Stimulated activated CD8-positive, alpha-beta memory T cell treated with anti-CD3 and anti-CD28 coated beads, Interleukin-7, amount 100 ng/mL, for 24 hours (primary cell): ENCODE measurements around the gene C1QTNF3.
"Not testable (repeated sequence)": the region's sequence is repeated elsewhere in the genome, so short reads cannot be mapped to it uniquely, and the experiment has no call there.

ENCODE experiments used
- DNase-seq: peaks from one replicate; pipeline ENCODE4 v3.0.0-alpha.2; 2020; ENCODE audit warnings: low read depth

C1QTNF3 gene, protein sequence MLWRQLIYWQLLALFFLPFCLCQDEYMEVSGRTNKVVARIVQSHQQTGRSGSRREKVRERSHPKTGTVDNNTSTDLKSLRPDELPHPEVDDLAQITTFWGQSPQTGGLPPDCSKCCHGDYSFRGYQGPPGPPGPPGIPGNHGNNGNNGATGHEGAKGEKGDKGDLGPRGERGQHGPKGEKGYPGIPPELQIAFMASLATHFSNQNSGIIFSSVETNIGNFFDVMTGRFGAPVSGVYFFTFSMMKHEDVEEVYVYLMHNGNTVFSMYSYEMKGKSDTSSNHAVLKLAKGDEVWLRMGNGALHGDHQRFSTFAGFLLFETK

GRCh38 chr5:34043099-34043876 lies at the start of gene C1QTNF3:
C1QTNF3 (minus strand) TSS chr5:34043213; CDS start chr5:34043125, 88 bp downstream.
- DNase-seq = no peak

GRCh38 chr5:34091039-34091438 lies 48.0 kb upstream of the C1QTNF3 start:
- not testable (repeated sequence) for DNase-seq

DNA sequence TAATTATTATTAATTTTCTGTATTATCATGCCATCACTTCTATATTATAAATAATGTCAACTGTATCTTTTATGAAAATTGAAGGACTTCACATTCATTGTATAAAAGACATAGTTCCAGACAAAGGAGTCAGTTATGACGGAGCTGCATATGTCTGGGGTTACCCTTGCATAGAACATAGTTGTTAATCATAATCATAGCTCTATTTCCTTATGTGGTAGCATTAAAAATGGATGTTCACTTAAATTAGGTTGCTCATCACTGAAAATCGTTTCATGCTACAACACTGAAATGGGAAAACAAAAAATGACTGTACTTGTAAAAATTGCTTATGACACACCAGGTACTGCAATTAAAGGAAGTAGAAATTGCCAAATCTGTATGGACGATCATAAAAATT lies 46.8 kb upstream of the C1QTNF3 start:
- DNase-seq = not testable (repeated sequence)

- DNase-seq = not testable (repeated sequence)
These were observed 44.7 kb upstream of the C1QTNF3 start for GRCh38 chr5:34087728-34088127.

GRCh38 chr5:34083898-34084297 lies 40.9 kb upstream of the C1QTNF3 start:
- not testable (repeated sequence) for DNase-seq

- DNase-seq = not testable (repeated sequence)
These were observed 36.5 kb upstream of the C1QTNF3 start for GRCh38 chr5:34079505-34079904.

DNA sequence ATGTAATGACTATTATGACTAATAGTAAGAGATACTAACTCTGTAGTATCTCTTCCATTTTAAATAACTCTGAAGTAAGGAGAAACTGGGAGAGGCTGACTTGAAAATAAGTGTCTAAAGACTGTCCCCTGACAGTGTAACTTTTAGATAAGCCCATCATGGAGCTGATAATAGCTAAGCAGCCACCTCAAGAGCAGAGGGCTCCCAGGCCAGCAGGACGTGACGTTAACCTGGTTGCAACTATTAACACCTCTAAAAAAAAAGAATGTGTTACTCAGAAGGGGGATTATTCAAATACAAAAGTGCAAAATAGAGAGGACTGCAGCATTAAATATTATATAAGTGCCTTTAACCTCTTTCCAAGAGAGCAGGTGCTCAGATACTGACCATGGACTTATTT lies 34.6 kb upstream of the C1QTNF3 start:
- DNase-seq = not testable (repeated sequence)

DNA sequence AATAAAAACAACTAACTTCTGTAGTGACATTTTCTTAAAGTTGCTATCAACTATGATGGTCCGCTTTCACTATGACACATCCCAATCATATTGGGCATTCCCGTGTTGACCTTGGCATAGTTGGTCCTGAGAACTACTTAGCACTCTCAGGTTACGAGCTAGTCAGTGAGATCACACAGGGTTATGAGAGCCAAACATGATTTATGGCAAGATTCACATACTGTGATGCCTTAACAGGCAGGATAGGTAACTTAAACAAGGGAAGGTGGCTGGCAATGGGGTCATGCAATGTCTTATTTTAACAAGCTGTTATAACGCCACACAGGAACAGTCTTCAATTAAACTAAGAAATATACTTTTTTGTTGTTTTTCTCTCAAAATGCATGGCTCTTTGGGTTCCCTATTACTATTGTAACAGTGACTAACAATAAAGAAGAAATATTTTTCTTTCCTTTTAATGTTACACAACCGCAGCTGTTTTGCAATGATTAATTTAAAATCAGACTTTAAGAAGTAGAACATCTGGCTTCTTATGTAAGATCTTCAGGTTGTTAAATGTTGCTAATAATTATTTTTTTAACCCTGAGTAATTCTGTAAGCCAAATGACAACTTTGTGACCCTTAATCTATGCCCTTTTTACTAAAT lies 33.8 kb upstream of the C1QTNF3 start:
- DNase-seq = not testable (repeated sequence)

DNA sequence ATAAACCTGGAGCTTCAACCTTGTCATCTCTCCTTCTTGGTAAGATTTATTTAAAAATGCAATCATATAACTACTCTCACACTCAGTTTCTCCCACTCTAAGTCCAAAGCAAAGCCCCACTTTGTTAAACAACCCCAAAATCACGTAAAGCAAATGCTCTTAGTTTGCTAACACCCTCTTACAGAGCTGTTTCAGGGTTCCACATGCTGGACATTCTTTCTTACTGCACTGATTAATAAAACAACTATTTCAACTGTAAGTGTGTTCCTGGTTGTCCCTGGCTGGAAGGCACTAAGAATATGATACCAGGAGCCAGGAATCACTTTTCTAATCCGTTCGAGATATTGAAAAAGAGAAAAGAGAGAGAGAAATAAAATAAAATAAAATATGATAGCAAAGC lies 31.5 kb upstream of the C1QTNF3 start:
- not testable (repeated sequence) for DNase-seq

DNA sequence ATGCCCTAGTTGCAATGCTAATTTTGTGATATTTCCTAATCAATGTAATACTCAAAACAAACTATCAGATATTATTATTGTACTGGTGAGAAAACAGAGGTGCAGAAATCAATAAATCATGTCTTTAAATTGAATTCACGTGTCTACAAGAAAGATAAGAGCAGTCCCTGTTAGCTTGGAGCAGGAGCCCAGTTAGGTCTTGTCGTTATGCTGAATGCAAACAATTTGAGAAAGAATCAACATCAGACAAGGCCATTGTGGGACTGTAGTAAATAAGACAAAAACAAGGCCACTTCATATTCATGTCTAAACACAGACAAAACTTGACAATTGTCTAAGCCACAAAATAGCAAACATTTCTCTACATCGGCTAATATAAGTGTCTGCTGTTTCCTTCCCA lies 31.1 kb upstream of the C1QTNF3 start:
- not testable (repeated sequence) for DNase-seq

DNA sequence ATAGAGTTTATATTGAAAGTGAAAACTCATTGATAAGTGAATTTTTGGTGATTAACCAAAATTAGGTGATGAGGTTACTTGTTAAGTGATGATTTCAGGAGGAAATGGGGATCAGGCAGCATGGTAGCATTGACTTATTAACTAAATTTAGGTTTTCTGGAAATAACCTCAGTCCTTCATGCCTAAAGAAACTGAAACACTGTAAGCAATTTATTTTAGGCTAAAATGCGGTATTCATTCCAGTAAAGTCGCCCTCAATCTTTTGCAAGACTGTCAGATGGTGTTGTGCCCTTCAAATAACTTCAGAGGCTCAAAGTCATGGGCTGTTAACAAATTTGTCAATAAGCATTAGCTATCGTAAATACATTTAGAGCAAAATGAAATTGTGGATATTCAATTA lies 27.6 kb upstream of the C1QTNF3 start:
- not testable (repeated sequence) for DNase-seq

DNA sequence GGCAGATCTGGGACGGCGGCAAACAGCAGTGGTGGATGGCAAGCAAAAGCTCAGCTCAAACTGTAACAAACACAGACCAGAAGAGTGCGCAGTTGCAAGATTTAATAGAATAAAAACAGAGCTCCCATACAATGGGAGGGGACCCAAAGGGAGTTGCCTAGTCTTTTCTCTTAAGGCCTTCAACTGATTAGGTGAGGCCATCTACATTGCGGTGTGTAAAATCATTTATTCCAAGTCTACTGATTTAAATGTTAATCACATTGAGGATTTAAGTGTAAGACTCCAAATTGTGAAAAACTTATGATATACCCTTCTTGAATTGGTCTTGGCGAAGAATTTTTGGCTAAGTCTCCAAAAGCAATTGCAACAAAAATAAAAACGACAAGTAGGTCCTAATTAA lies 21.6 kb upstream of the C1QTNF3 start:
- DNase-seq = no peak

- DNase-seq = no peak
These were observed 19.4 kb upstream of the C1QTNF3 start for GRCh38 chr5:34062419-34062818.

GRCh38 chr5:34061993-34062392 lies 19.0 kb upstream of the C1QTNF3 start:
- no peak for DNase-seq

- no peak for DNase-seq
These were observed 17.0 kb upstream of the C1QTNF3 start for GRCh38 chr5:34059977-34060376.

DNA sequence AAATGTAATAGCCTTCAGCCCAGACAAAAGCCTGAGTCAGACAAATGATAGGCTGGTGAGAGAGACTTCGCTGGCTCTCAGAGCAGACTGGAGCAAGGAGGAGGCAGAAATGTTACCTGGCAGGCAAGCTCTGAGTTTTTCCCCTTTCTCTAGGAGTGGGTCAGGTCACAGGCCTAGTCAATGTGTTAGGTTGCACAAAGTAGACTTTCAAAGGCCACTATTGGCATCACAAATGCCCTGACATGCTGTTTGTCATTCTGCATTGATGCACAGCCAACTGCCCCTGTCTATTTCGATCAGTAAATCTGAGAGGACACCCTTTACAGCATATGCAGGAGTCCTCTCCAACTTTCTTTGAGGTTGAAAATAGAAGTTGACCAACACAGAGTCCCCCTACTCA lies 15.5 kb upstream of the C1QTNF3 start:
- DNase-seq = no peak

DNA sequence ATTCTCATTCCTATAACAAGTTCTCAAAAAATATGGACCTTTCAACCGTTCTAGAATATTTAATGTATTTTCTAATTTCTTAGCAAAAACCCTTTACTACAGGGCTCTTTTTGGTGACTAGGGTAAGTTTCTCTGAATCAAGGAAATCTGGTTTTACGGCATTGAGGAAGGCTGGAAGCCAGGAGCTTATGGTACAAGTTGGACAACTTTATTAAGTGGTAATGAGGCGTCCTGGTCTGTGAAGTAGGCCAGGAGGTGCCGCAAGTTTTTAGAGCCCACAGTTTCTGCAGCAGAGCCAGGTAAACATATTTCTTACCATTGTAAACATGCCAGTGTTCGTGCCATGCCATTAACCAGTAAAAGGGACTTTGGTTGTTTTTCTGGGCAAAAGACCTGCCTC lies 14.6 kb upstream of the C1QTNF3 start:
- no peak for DNase-seq

DNA sequence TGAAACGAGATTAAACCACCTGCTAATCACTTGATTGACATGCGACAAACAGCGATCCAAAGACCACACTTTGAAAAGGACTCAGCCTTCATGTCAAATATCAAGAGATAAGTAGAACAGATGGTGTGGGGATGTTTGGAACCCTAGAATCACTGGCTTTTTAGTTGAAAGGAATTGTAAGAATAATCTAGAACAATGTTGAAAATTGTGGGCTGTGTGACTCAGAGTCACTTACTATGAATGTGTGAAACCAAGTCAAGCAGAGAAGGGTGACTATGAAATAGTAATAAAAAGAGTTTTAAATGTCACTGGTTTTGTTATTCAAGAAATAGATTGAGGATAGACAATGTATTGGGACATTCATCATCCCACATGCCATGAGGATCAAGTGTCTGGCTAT lies 14.1 kb upstream of the C1QTNF3 start:
- no peak for DNase-seq

DNA sequence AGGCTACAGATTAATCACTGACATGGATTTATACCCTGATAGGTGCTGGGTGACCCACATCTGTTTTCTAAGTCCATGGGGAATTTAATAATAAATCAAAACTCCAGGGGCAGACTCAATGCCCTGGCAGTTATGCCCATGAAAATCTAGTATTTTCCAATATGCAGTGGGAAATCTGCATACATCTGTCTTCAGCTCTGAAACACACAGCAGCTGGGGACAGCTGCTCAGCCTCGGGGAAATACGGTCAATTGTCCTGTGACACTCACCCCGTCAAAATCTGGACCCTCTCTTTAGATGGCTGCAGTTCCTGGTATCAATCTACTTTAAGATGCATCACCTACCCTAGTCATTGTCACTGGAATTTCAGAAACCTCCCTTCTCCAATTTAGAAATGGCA lies 12.7 kb upstream of the C1QTNF3 start:
- no peak for DNase-seq

DNA sequence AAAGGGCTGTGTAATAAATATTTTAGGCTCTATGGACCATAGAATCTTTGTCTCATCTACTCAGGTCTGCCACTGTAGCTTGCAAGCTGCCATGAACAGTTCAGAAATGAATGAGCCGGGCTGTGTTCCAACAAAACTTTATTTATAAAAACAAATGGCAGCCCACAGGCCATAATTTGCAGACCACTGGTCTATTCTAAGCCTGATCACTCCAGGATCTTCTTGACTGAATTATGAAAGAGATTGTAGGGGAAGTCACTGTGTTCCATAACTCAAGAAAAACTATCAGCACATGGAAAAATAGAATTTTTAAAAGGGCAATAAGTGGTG lies 11.4 kb upstream of the C1QTNF3 start:
- DNase-seq = no peak

GRCh38 chr5:34053571-34054399 lies 10.8 kb upstream of the C1QTNF3 start:
- no peak for DNase-seq

GRCh38 chr5:34053133-34053532 lies 10.1 kb upstream of the C1QTNF3 start:
- no peak for DNase-seq
